Cerebellar cortex (tissue), 1 donor: ENCODE data around the gene NINL.
A peak's percentile ranks its signal among the peaks of the same experiment; 100 is the strongest.

Experiments used
- DNase-seq: peaks from one replicate; pipeline ENCODE4 v3.0.0-alpha.2; 2015; ENCODE audit warnings: low spot score

The NINL gene

DNA sequence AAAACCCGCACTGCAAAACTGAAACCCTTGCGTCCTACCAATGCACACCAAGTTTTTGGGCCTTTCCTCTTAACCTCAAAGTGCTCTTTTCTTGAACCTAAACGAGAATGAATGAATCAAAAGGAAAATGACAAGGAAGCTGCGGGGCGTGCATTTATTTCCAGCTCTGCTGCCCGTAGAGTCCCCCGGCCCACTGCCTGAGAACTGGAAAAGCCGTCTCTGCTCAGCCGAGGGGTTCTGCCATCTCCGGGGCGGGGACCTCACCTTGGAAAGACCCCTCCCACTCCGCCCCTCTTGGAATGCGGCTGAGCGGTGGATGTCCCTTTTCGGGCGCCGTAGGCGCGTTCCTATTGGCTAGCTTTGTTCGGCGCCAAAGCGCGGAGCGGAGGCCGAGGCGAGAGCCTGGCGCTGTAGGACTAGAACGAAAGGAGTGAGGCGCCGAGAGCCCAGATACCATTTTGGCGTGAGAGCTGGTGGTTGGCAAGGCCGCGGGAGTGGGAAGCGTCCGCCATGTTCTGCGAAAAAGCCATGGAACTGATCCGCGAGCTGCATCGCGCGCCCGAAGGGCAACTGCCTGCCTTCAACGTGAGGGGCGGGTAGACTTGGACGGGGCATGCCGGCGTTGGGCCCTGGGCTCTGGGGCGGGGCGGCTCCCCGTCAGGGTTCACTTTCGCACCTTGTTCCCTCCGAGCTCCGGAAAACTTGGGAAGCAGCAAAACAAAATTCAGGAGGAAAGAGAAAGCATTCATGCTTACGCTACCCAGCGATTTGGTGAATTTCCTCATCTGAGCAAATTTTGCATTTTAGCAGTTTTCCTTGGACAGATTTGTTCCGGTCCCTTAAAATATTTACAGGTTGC, 177.8 kb downstream of the NINL start, which contains the start of gene GINS1:
GINS1 (plus strand) TSS at position 363 of the 859 bp plus-strand sequence; CDS start at position 511, 148 bp downstream.
- peak; percentile 91 for DNase-seq
